ENCODE measurements around the gene PHACTR1. TPM values are rescaled to one million over a fixed set of nuclear protein-coding genes. Genes with fewer than 3 reads are reported as not detected.

Gene PHACTR1
- total and polyA plus RNA-seq, 4 experiments from 2014 or later, result 0.03 to 0.44 (median 0.42) TPM

GRCh38 chr6:13038315-13038714 is 321.7 kb downstream of the PHACTR1 start:
- Mint-ChIP-seq H3K27me3 (peaks cover 8 to 27% of the 10 kb centered on the region in 2 donors), H3K4me1 (no peaks in the 10 kb centered on the region), H3K9me3 (peaks cover 0 to 4% (median 0%) of the 10 kb centered on the region in 8 donors), H3K27ac (no peak overlapping the region), H3K36me3 (no peaks in the 10 kb centered on the region), H3K4me3 (no peak overlapping the region)
- no peaks in the 10 kb centered on the region for H3K9me3 ChIP-seq (ENCODE audit: control insufficient read depth in 1 of 2, low read length in 2 of 2)
- no peak for DNase-seq
- intact Hi-C loops (cut with micrococcal nuclease), result no loop called here
- ChIA-PET POLR2A (ENCODE audit: partially characterized antibody) (no interaction called here), CTCF (ENCODE audit: partially characterized antibody) (no interaction called here)
- H3K4me3 ChIP-seq (ENCODE audit: low read length in 2 of 2), result no peak overlapping the region
- H3K36me3 ChIP-seq (ENCODE audit: insufficient read depth, low read length), result no peaks in the 10 kb centered on the region
- no peaks in the 10 kb centered on the region for H3K4me1 ChIP-seq (ENCODE audit: insufficient read depth, low read length)
- H3K27ac ChIP-seq (ENCODE audit: low read depth, low read length), result no peak overlapping the region
- no peaks in the 10 kb centered on the region for H3K27me3 ChIP-seq (ENCODE audit: insufficient read depth, low read length)

- no peaks in the 10 kb centered on the region for H3K36me3 Mint-ChIP-seq
- intact Hi-C loops (cut with micrococcal nuclease), result no loop called here
- CTCF ChIA-PET (ENCODE audit: partially characterized antibody), result no interaction called here
- no peak overlapping the region for H3K27ac Mint-ChIP-seq
- H3K4me1 Mint-ChIP-seq, result no peaks in the 10 kb centered on the region
- Histone ChIP-seq H3K27ac (ENCODE audit: low read depth, low read length) (no peak overlapping the region), H3K4me1 (ENCODE audit: insufficient read depth, low read length) (no peaks in the 10 kb centered on the region), H3K27me3 (ENCODE audit: insufficient read depth, low read length) (no peaks in the 10 kb centered on the region), H3K4me3 (ENCODE audit: low read length in 2 of 2) (no peak overlapping the region), H3K9me3 (ENCODE audit: control insufficient read depth in 1 of 2, low read length in 2 of 2) (no peaks in the 10 kb centered on the region), H3K36me3 (ENCODE audit: insufficient read depth, low read length) (no peaks in the 10 kb centered on the region)
- H3K27me3 Mint-ChIP-seq, result peaks cover 8 to 27% of the 10 kb centered on the region in 2 donors
- DNase-seq, result no peak
- peaks cover 0 to 4% (median 0%) of the 10 kb centered on the region in 8 donors for H3K9me3 Mint-ChIP-seq
- POLR2A ChIA-PET (ENCODE audit: partially characterized antibody), result no interaction called here
- H3K4me3 Mint-ChIP-seq, result no peak overlapping the region
These were observed 322.2 kb downstream of the PHACTR1 start for GRCh38 chr6:13038741-13039190.

GRCh38 chr6:13044390-13044789 is 327.8 kb downstream of the PHACTR1 start:
- no peak for DNase-seq
- POLR2A ChIA-PET (ENCODE audit: partially characterized antibody), result no interaction called here
- H3K4me3 Mint-ChIP-seq, result no peak overlapping the region

GRCh38 chr6:13044896-13045295 is 328.3 kb downstream of the PHACTR1 start:
- Histone ChIP-seq H3K4me3 (ENCODE audit: low read length in 2 of 2) (no peak overlapping the region), H3K27ac (ENCODE audit: low read depth, low read length) (no peak overlapping the region), H3K9me3 (ENCODE audit: control insufficient read depth in 1 of 2, low read length in 2 of 2) (no peaks in the 10 kb centered on the region), H3K36me3 (ENCODE audit: insufficient read depth, low read length) (no peaks in the 10 kb centered on the region), H3K4me1 (ENCODE audit: insufficient read depth, low read length) (no peaks in the 10 kb centered on the region), H3K27me3 (ENCODE audit: insufficient read depth, low read length) (no peaks in the 10 kb centered on the region)
- Mint-ChIP-seq H3K4me3 (no peak overlapping the region), H3K27ac (no peak overlapping the region), H3K9me3 (no peaks in the 10 kb centered on the region), H3K27me3 (peaks cover 1 to 15% of the 10 kb centered on the region in 2 donors), H3K4me1 (no peaks in the 10 kb centered on the region), H3K36me3 (no peaks in the 10 kb centered on the region)
- DNase-seq, result no peak
- CTCF ChIA-PET (ENCODE audit: partially characterized antibody), result no interaction called here
- intact Hi-C loops (cut with micrococcal nuclease), result no loop called here
- POLR2A ChIA-PET (ENCODE audit: partially characterized antibody), result no interaction called here

More at GRCh38 chr6:13044390-13044789, 327.8 kb downstream of the PHACTR1 start:
- Mint-ChIP-seq H3K36me3 (no peaks in the 10 kb centered on the region), H3K4me1 (no peaks in the 10 kb centered on the region), H3K27ac (no peak overlapping the region), H3K9me3 (no peaks in the 10 kb centered on the region), H3K27me3 (peaks cover 1 to 13% of the 10 kb centered on the region in 2 donors)
- no peak overlapping the region for H3K4me3 ChIP-seq (ENCODE audit: low read length in 2 of 2)
- H3K27me3 ChIP-seq (ENCODE audit: insufficient read depth, low read length), result no peaks in the 10 kb centered on the region
- H3K27ac ChIP-seq (ENCODE audit: low read depth, low read length), result no peak overlapping the region
- intact Hi-C loops (cut with micrococcal nuclease), result no loop called here
- CTCF ChIA-PET (ENCODE audit: partially characterized antibody), result no interaction called here
- no peaks in the 10 kb centered on the region for H3K36me3 ChIP-seq (ENCODE audit: insufficient read depth, low read length)
- H3K9me3 ChIP-seq (ENCODE audit: control insufficient read depth in 1 of 2, low read length in 2 of 2), result no peaks in the 10 kb centered on the region
- H3K4me1 ChIP-seq (ENCODE audit: insufficient read depth, low read length), result no peaks in the 10 kb centered on the region

- Mint-ChIP-seq H3K4me1 (no peaks in the 10 kb centered on the region), H3K9me3 (no peaks in the 10 kb centered on the region), H3K36me3 (no peaks in the 10 kb centered on the region), H3K27ac (no peak overlapping the region), H3K27me3 (peaks cover 0 to 15% of the 10 kb centered on the region in 2 donors), H3K4me3 (no peak overlapping the region)
- POLR2A ChIA-PET (ENCODE audit: partially characterized antibody), result no interaction called here
- H3K36me3 ChIP-seq (ENCODE audit: insufficient read depth, low read length), result no peaks in the 10 kb centered on the region
- no peaks in the 10 kb centered on the region for H3K4me1 ChIP-seq (ENCODE audit: insufficient read depth, low read length)
- H3K4me3 ChIP-seq (ENCODE audit: low read length in 2 of 2), result no peak overlapping the region
- no peaks in the 10 kb centered on the region for H3K27me3 ChIP-seq (ENCODE audit: insufficient read depth, low read length)
- no peaks in the 10 kb centered on the region for H3K9me3 ChIP-seq (ENCODE audit: control insufficient read depth in 1 of 2, low read length in 2 of 2)
- CTCF ChIA-PET (ENCODE audit: partially characterized antibody), result no interaction called here
- no peak for DNase-seq
- intact Hi-C loops (cut with micrococcal nuclease), result no loop called here
- H3K27ac ChIP-seq (ENCODE audit: low read depth, low read length), result no peak overlapping the region
These were observed 329.1 kb downstream of the PHACTR1 start for GRCh38 chr6:13045676-13046075.

- CTCF ChIA-PET (ENCODE audit: partially characterized antibody), result no interaction called here
- no peak overlapping the region for H3K4me3 ChIP-seq (ENCODE audit: low read length in 2 of 2)
- Mint-ChIP-seq H3K4me3 (no peak overlapping the region), H3K36me3 (no peaks in the 10 kb centered on the region), H3K4me1 (no peaks in the 10 kb centered on the region), H3K27me3 (peaks cover 0 to 18% of the 10 kb centered on the region in 2 donors), H3K27ac (no peak overlapping the region), H3K9me3 (no peaks in the 10 kb centered on the region)
- no peaks in the 10 kb centered on the region for H3K27me3 ChIP-seq (ENCODE audit: insufficient read depth, low read length)
- intact Hi-C loops (cut with micrococcal nuclease), result no loop called here
- H3K27ac ChIP-seq (ENCODE audit: low read depth, low read length), result no peak overlapping the region
- DNase-seq, result no peak
- no peaks in the 10 kb centered on the region for H3K4me1 ChIP-seq (ENCODE audit: insufficient read depth, low read length)
- POLR2A ChIA-PET (ENCODE audit: partially characterized antibody), result no interaction called here
- H3K9me3 ChIP-seq (ENCODE audit: control insufficient read depth in 1 of 2, low read length in 2 of 2), result no peaks in the 10 kb centered on the region
- H3K36me3 ChIP-seq (ENCODE audit: insufficient read depth, low read length), result no peaks in the 10 kb centered on the region
These were observed 329.5 kb downstream of the PHACTR1 start for GRCh38 chr6:13046084-13046483.

- CTCF ChIA-PET (ENCODE audit: partially characterized antibody), result no interaction called here
- no peak for DNase-seq
- Mint-ChIP-seq H3K4me3 (no peak overlapping the region), H3K4me1 (no peaks in the 10 kb centered on the region), H3K27ac (no peak overlapping the region), H3K36me3 (no peaks in the 10 kb centered on the region), H3K9me3 (no peaks in the 10 kb centered on the region), H3K27me3 (peaks cover 4 to 20% of the 10 kb centered on the region in 2 donors)
- H3K27me3 ChIP-seq (ENCODE audit: insufficient read depth, low read length), result no peaks in the 10 kb centered on the region
- POLR2A ChIA-PET (ENCODE audit: partially characterized antibody), result no interaction called here
- H3K9me3 ChIP-seq (ENCODE audit: control insufficient read depth in 1 of 2, low read length in 2 of 2), result no peaks in the 10 kb centered on the region
- H3K36me3 ChIP-seq (ENCODE audit: insufficient read depth, low read length), result no peaks in the 10 kb centered on the region
- intact Hi-C loops (cut with micrococcal nuclease), result no loop called here
- no peaks in the 10 kb centered on the region for H3K4me1 ChIP-seq (ENCODE audit: insufficient read depth, low read length)
- no peak overlapping the region for H3K4me3 ChIP-seq (ENCODE audit: low read length in 2 of 2)
- no peak overlapping the region for H3K27ac ChIP-seq (ENCODE audit: low read depth, low read length)
These were observed 331.5 kb downstream of the PHACTR1 start for GRCh38 chr6:13048113-13048512.

- Histone ChIP-seq H3K4me3 (ENCODE audit: low read length in 2 of 2) (no peak overlapping the region), H3K4me1 (ENCODE audit: insufficient read depth, low read length) (no peaks in the 10 kb centered on the region), H3K9me3 (ENCODE audit: control insufficient read depth in 1 of 2, low read length in 2 of 2) (no peaks in the 10 kb centered on the region), H3K27me3 (ENCODE audit: insufficient read depth, low read length) (no peaks in the 10 kb centered on the region), H3K27ac (ENCODE audit: low read depth, low read length) (no peak overlapping the region), H3K36me3 (ENCODE audit: insufficient read depth, low read length) (no peaks in the 10 kb centered on the region)
- Mint-ChIP-seq H3K9me3 (no peaks in the 10 kb centered on the region), H3K4me3 (no peak overlapping the region), H3K4me1 (no peaks in the 10 kb centered on the region), H3K36me3 (no peaks in the 10 kb centered on the region), H3K27ac (no peak overlapping the region), H3K27me3 (peaks cover 5 to 21% of the 10 kb centered on the region in 2 donors)
- DNase-seq, result no peak
- ChIA-PET POLR2A (ENCODE audit: partially characterized antibody) (no interaction called here), CTCF (ENCODE audit: partially characterized antibody) (no interaction called here)
- intact Hi-C loops (cut with micrococcal nuclease), result no loop called here
These were observed 333.2 kb downstream of the PHACTR1 start for GRCh38 chr6:13049666-13050254.

All from CD4-positive, alpha-beta memory T cell (primary cell).